ENCODE measurements around the gene MOGAT3. TPM values are rescaled to one million over a fixed set of nuclear protein-coding genes. Genes with fewer than 3 reads are reported as not detected.

Gene MOGAT3
- total RNA-seq, 2 experiments from 2014 or later: not detected

GRCh38 chr7:101173752-101174244 is 27.0 kb downstream of the MOGAT3 start:
- H3K27me3 Mint-ChIP-seq: peaks cover 96% of the 10 kb centered on the region
- H3K4me1 Mint-ChIP-seq: peaks cover 37% of the 10 kb centered on the region
- H3K36me3 Mint-ChIP-seq: no peaks in the 10 kb centered on the region
- peak; percentile 71 for DNase-seq
- peak overlapping the region; percentile 36 for H3K4me3 Mint-ChIP-seq
- H3K27ac Mint-ChIP-seq: no peak overlapping the region
- no peaks in the 10 kb centered on the region for H3K9me3 Mint-ChIP-seq

- DNase-seq: no peak
- Mint-ChIP-seq H3K27me3 (peaks cover 95% of the 10 kb centered on the region), H3K4me1 (peaks cover 41% of the 10 kb centered on the region), H3K9me3 (no peaks in the 10 kb centered on the region), H3K27ac (no peak overlapping the region), H3K36me3 (no peaks in the 10 kb centered on the region), H3K4me3 (no peak overlapping the region)
Observed at GRCh38 chr7:101172854-101173751, 27.7 kb downstream of the MOGAT3 start.

- Mint-ChIP-seq H3K9me3 (no peaks in the 10 kb centered on the region), H3K36me3 (no peaks in the 10 kb centered on the region), H3K27me3 (peaks cover 95% of the 10 kb centered on the region), H3K4me1 (peaks cover 47% of the 10 kb centered on the region), H3K4me3 (no peak overlapping the region), H3K27ac (no peak overlapping the region)
- no peak for DNase-seq
Observed at GRCh38 chr7:101172005-101172853, 28.6 kb downstream of the MOGAT3 start.

GRCh38 chr7:101171442-101171837 is 29.4 kb downstream of the MOGAT3 start:
- no peaks in the 10 kb centered on the region for H3K36me3 Mint-ChIP-seq
- H3K4me1 Mint-ChIP-seq: peaks cover 54% of the 10 kb centered on the region
- no peaks in the 10 kb centered on the region for H3K9me3 Mint-ChIP-seq
- peaks cover 95% of the 10 kb centered on the region for H3K27me3 Mint-ChIP-seq
- H3K27ac Mint-ChIP-seq: no peak overlapping the region
- DNase-seq: no peak
- H3K4me3 Mint-ChIP-seq: peak overlapping the region; percentile 11

GRCh38 chr7:101170617-101171441 is 30.0 kb downstream of the MOGAT3 start:
- H3K27me3 Mint-ChIP-seq: peaks cover 95% of the 10 kb centered on the region
- no peak for DNase-seq
- H3K4me3 Mint-ChIP-seq: no peak overlapping the region
- H3K27ac Mint-ChIP-seq: no peak overlapping the region
- no peaks in the 10 kb centered on the region for H3K36me3 Mint-ChIP-seq
- no peaks in the 10 kb centered on the region for H3K9me3 Mint-ChIP-seq
- H3K4me1 Mint-ChIP-seq: peaks cover 59% of the 10 kb centered on the region

GRCh38 chr7:101169838-101170551 is 30.8 kb downstream of the MOGAT3 start:
- Mint-ChIP-seq H3K27ac (no peak overlapping the region), H3K36me3 (peaks cover 2% of the 10 kb centered on the region), H3K4me3 (no peak overlapping the region), H3K4me1 (peaks cover 63% of the 10 kb centered on the region), H3K9me3 (no peaks in the 10 kb centered on the region), H3K27me3 (peaks cover 95% of the 10 kb centered on the region)
- DNase-seq: peak; percentile 80

GRCh38 chr7:101169110-101169837 is 31.6 kb downstream of the MOGAT3 start:
- peaks cover 94% of the 10 kb centered on the region for H3K27me3 Mint-ChIP-seq
- no peak overlapping the region for H3K4me3 Mint-ChIP-seq

GRCh38 chr7:101168412-101169049 is 32.3 kb downstream of the MOGAT3 start:
- Mint-ChIP-seq H3K27ac (no peak overlapping the region), H3K4me1 (peaks cover 57% of the 10 kb centered on the region), H3K27me3 (peaks cover 88% of the 10 kb centered on the region), H3K4me3 (no peak overlapping the region), H3K36me3 (peaks cover 2% of the 10 kb centered on the region), H3K9me3 (no peaks in the 10 kb centered on the region)
- DNase-seq: no peak

More at GRCh38 chr7:101169110-101169837, 31.6 kb downstream of the MOGAT3 start:
- H3K9me3 Mint-ChIP-seq: no peaks in the 10 kb centered on the region
- H3K4me1 Mint-ChIP-seq: peaks cover 62% of the 10 kb centered on the region
- no peak overlapping the region for H3K27ac Mint-ChIP-seq
- H3K36me3 Mint-ChIP-seq: peaks cover 2% of the 10 kb centered on the region
- no peak for DNase-seq

- no peak overlapping the region for H3K27ac Mint-ChIP-seq
- H3K9me3 Mint-ChIP-seq: no peaks in the 10 kb centered on the region
- DNase-seq: no peak
- peaks cover 2% of the 10 kb centered on the region for H3K36me3 Mint-ChIP-seq
- H3K4me1 Mint-ChIP-seq: peaks cover 57% of the 10 kb centered on the region
- no peak overlapping the region for H3K4me3 Mint-ChIP-seq
- H3K27me3 Mint-ChIP-seq: peaks cover 85% of the 10 kb centered on the region
Observed at GRCh38 chr7:101167645-101168411, 33.0 kb downstream of the MOGAT3 start.

GRCh38 chr7:101166909-101167644 is 33.8 kb downstream of the MOGAT3 start:
- Mint-ChIP-seq H3K4me1 (peaks cover 59% of the 10 kb centered on the region), H3K27ac (no peak overlapping the region), H3K9me3 (no peaks in the 10 kb centered on the region), H3K27me3 (peaks cover 88% of the 10 kb centered on the region), H3K4me3 (no peak overlapping the region), H3K36me3 (peaks cover 2% of the 10 kb centered on the region)
- DNase-seq: no peak

GRCh38 chr7:101166648-101166908 is 34.3 kb downstream of the MOGAT3 start:
- H3K36me3 Mint-ChIP-seq: peaks cover 2% of the 10 kb centered on the region
- H3K9me3 Mint-ChIP-seq: no peaks in the 10 kb centered on the region
- H3K27ac Mint-ChIP-seq: no peak overlapping the region
- peaks cover 56% of the 10 kb centered on the region for H3K4me1 Mint-ChIP-seq
- DNase-seq: no peak
- peaks cover 86% of the 10 kb centered on the region for H3K27me3 Mint-ChIP-seq
- no peak overlapping the region for H3K4me3 Mint-ChIP-seq

GRCh38 chr7:101165958-101166647 is 34.7 kb downstream of the MOGAT3 start:
- peak overlapping the region; percentile 83 for H3K4me3 Mint-ChIP-seq
- H3K27ac Mint-ChIP-seq: no peak overlapping the region
- H3K36me3 Mint-ChIP-seq: peaks cover 5% of the 10 kb centered on the region
- no peak for DNase-seq
- H3K9me3 Mint-ChIP-seq: no peaks in the 10 kb centered on the region
- H3K4me1 Mint-ChIP-seq: peaks cover 51% of the 10 kb centered on the region
- H3K27me3 Mint-ChIP-seq: peaks cover 85% of the 10 kb centered on the region

All from activated naive CD8-positive, alpha-beta T cell treated with anti-CD3 and anti-CD28 coated beads for 36 hours (primary cell).